NT2/D1 (cell line): Measurements from ENCODE around the gene GSTM1.

Source experiments
- DNase-seq: peaks from one replicate; pipeline ENCODE4 v3.0.0-alpha.2; 2011; ENCODE audit warnings: low read depth, low spot score
- H3K27me3 ChIP-seq: 2 replicates; pipeline ENCODE4 v1.6.0; 2011; ENCODE audit warnings: mild to moderate bottlenecking; ENCODE audit not compliant: insufficient read length, insufficient read depth
- H3K36me3 ChIP-seq: 2 replicates; pipeline ENCODE4 v1.6.1; 2011; ENCODE audit warnings: mild to moderate bottlenecking, low read length, mixed read lengths; ENCODE audit not compliant: insufficient read depth, insufficient read length
- H3K4me1 ChIP-seq: 2 replicates; pipeline ENCODE4 v1.5.1; 2011; ENCODE audit not compliant: insufficient read depth, insufficient read length
- H3K4me3 ChIP-seq: 2 replicates; pipeline ENCODE4 v1.5.1; 2011; ENCODE audit warnings: low read depth; ENCODE audit not compliant: insufficient read length
- H3K9ac ChIP-seq: 2 replicates; pipeline ENCODE4 v1.6.0; 2011; ENCODE audit warnings: low read depth; ENCODE audit not compliant: insufficient read length
- H3K9me3 ChIP-seq: 2 replicates; pipeline ENCODE4 v1.5.1; 2011; ENCODE audit warnings: mild to moderate bottlenecking, low read length; ENCODE audit not compliant: insufficient read depth
- SUZ12 ChIP-seq: IDR thresholded peaks from 2 replicates; pipeline ENCODE4 v1.6.1; 2011; ENCODE audit not compliant: insufficient read length, insufficient read depth; ENCODE audit errors: extremely low read depth
- YY1 ChIP-seq: IDR thresholded peaks from 2 replicates; pipeline ENCODE4 v1.6.1; 2011; ENCODE audit not compliant: insufficient read length, insufficient read depth
- ZNF274 ChIP-seq: IDR thresholded peaks from 2 replicates; pipeline ENCODE4 v1.6.1; 2011; ENCODE audit warnings: mild to moderate bottlenecking, low read depth, low read length

GSTM1 gene

DNA sequence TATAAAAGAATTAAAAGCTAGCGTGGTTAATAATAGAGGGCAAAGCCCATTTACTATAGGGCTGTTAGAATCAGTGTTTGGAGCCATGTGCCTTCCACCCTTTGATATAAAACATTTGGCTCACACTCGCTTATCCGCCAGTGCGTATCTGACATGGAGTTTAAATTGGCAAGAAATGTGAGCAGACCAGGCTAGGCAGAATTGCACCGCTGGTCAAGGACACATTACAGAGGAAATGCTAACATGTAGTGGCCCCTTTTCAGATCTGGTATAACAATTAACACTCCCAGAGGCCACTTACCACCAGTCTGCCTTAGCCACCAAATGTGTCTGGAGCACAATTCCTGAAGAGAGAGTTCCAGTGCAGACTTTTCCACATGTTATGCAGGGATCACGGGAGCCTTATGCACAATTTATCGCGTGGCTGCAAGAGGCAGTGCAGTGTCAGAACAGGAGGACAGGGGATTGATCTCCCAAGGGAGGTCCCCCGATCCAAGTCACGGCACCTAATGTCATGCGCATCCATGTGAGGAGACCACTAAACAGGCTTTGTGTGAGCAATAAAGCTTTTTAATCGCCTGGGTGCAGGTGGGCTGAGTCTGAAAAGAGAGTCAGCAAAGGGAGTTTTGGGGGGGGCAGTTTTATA, 39.2 kb downstream of the GSTM1 start:
- H3K36me3 ChIP-seq = no peaks in the 10 kb centered on the region
- H3K4me3 ChIP-seq = no peak overlapping the region
- DNase-seq = no peak
- H3K27me3 ChIP-seq = no peaks in the 10 kb centered on the region
- H3K9me3 ChIP-seq = peaks cover 38% of the 10 kb centered on the region
- H3K9ac ChIP-seq = no peak overlapping the region
- H3K4me1 ChIP-seq = no peaks in the 10 kb centered on the region
- TF ChIP-seq YY1 (no peak), SUZ12 (no peak), ZNF274 (no peak)

GRCh38 chr1:109728870-109729269, 41.3 kb downstream of the GSTM1 start:
- Histone ChIP-seq H3K36me3 (no peaks in the 10 kb centered on the region), H3K4me1 (peaks cover 2% of the 10 kb centered on the region), H3K4me3 (no peak overlapping the region), H3K9me3 (peaks cover 45% of the 10 kb centered on the region), H3K27me3 (no peaks in the 10 kb centered on the region), H3K9ac (no peak overlapping the region)
- TF ChIP-seq YY1 (no peak), ZNF274 (no peak), SUZ12 (no peak)
- no peak for DNase-seq

GRCh38 chr1:109730666-109731065, 43.0 kb downstream of the GSTM1 start:
- peaks cover 48% of the 10 kb centered on the region for H3K9me3 ChIP-seq
- H3K36me3 ChIP-seq = peaks cover 5% of the 10 kb centered on the region
- DNase-seq = no peak
- H3K9ac ChIP-seq = no peak overlapping the region
- TF ChIP-seq SUZ12 (no peak), YY1 (no peak), ZNF274 (no peak)
- H3K27me3 ChIP-seq = no peaks in the 10 kb centered on the region
- H3K4me3 ChIP-seq = no peak overlapping the region
- peaks cover 2% of the 10 kb centered on the region for H3K4me1 ChIP-seq

DNA sequence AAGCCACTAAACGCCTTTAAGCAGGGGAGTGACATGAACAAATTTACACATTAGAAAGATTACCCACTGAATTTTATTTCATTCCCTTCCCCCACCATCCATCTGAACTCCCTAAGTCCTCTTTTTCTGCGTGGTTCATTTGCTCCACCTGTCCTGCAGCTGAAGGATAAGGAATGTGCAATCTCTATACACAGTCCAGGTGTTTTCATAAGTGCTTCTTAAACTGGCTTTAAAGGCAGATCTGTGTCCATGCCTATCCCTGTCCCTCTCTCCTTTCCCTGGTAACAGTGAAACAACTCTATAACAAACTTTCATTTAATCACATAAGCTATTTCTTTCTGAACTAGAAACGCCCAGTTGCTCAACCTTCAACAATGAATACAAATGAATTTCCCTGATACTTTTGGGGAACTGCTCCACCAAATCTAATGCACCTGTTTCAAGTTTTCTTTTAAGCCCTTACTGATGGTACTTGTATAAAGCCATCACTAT, 44.8 kb downstream of the GSTM1 start:
- Histone ChIP-seq H3K4me1 (peaks cover 2% of the 10 kb centered on the region), H3K27me3 (no peaks in the 10 kb centered on the region), H3K9ac (no peak overlapping the region), H3K36me3 (peaks cover 17% of the 10 kb centered on the region), H3K9me3 (peaks cover 31% of the 10 kb centered on the region), H3K4me3 (no peak overlapping the region)
- DNase-seq = no peak
- TF ChIP-seq ZNF274 (no peak), SUZ12 (no peak), YY1 (no peak)

DNA sequence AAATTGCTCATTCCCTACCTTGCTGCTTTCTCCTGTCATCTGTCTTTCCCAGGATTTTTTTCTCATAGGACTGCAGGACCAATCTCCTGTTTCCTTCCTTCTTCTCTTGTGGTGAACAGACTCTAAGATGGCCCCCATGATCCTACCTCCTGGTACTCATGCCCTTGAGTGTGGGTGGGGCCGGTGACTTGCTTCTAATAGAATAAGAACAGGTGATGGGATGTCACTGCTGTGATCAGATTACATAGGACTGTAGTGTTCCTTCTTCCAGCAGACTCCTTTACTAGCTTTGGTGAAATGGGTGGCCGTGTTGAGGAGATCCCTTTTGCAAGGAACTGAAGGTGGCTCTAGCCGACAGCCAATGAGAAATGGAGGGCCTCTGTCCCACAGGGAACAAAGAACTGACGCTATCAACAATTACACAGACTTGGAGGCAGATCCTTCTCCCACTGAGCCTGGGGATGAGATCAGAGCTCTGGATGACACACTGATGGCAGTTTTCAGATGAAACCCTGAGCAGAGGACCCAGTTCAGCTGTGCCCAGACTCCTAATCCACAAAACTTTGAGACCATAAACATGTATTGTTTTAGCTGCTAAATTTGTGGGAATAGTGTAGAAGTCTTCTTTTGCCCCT, 45.7 kb downstream of the GSTM1 start:
- peaks cover 26% of the 10 kb centered on the region for H3K36me3 ChIP-seq
- H3K9me3 ChIP-seq = peaks cover 22% of the 10 kb centered on the region; the same call in 1 of the 2 replicates
- H3K9ac ChIP-seq = no peak overlapping the region
- H3K4me1 ChIP-seq = peaks cover 2% of the 10 kb centered on the region
- no peak for DNase-seq
- no peak for TF ChIP-seq ZNF274
- no peak for TF ChIP-seq SUZ12
- no peak for TF ChIP-seq YY1
- H3K27me3 ChIP-seq = peaks cover 3% of the 10 kb centered on the region
- no peak overlapping the region for H3K4me3 ChIP-seq

- no peak for DNase-seq
- Histone ChIP-seq H3K9me3 (no peaks in the 10 kb centered on the region), H3K9ac (peak overlapping the region; percentile 78), H3K4me1 (no peaks in the 10 kb centered on the region), H3K27me3 (peaks cover 37% of the 10 kb centered on the region), H3K4me3 (peak overlapping the region; percentile 77), H3K36me3 (peaks cover 22% of the 10 kb centered on the region)
- TF ChIP-seq ZNF274 = no peak
- no peak for TF ChIP-seq YY1
- no peak for TF ChIP-seq SUZ12
Measured at GRCh38 chr1:109739738-109740614, 52.4 kb downstream of the GSTM1 start.
